OCI-LY1 (cell line): ENCODE measurements around the gene TINAGL1.

ENCODE experiments used
- H2AFZ ChIP-seq: fragments of 200-600 bp; sonication (generic), shearing (Covaris generic); 2 replicates; pipeline ENCODE4 v1.6.0; 2014; ENCODE audit warnings: antibody characterized with exemption, mild to moderate bottlenecking, low read length
- H3F3A ChIP-seq: fragments of 200-600 bp; sonication (generic), shearing (Covaris generic); 2 replicates; pipeline ENCODE4 v1.6.0; 2014; ENCODE audit warnings: mild to moderate bottlenecking, antibody characterized with exemption, low read length, moderate library complexity; ENCODE audit not compliant: insufficient read depth
- H3K27ac ChIP-seq: fragments of 200-600 bp; sonication (generic); 2 replicates; pipeline ENCODE4 v1.5.1; 2014; ENCODE audit warnings: low read length, mixed run types, mild to moderate bottlenecking, low read depth; ENCODE audit not compliant: poor library complexity, severe bottlenecking
- H3K27me3 ChIP-seq: fragments of 200-600 bp; sonication (generic); 2 replicates; pipeline ENCODE4 v1.6.0; 2014; ENCODE audit warnings: antibody characterized with exemption, mild to moderate bottlenecking, low read length, moderate library complexity; ENCODE audit not compliant: insufficient read depth
- H3K36me3 ChIP-seq: fragments of 200-600 bp; sonication (generic); 2 replicates; pipeline ENCODE4 v1.6.1; 2014; ENCODE audit warnings: mild to moderate bottlenecking, antibody characterized with exemption, low read length, moderate library complexity, mixed read lengths; ENCODE audit not compliant: insufficient read depth
- H3K4me1 ChIP-seq: fragments of 200-600 bp; sonication (generic); 2 replicates; pipeline ENCODE4 v1.5.1; 2014; ENCODE audit warnings: mild to moderate bottlenecking, low read length, moderate library complexity; ENCODE audit not compliant: insufficient read depth, severe bottlenecking
- H3K4me2 ChIP-seq: fragments of 200-600 bp; sonication (generic), shearing (Covaris generic); 2 replicates; pipeline ENCODE4 v1.6.1; 2014; ENCODE audit warnings: low read length
- H3K4me3 ChIP-seq: fragments of 200-600 bp; sonication (generic); 2 replicates; pipeline ENCODE4 v1.5.1; 2014; ENCODE audit warnings: low read length, low read depth, mild to moderate bottlenecking, mixed read lengths; ENCODE audit not compliant: poor library complexity, severe bottlenecking
- H3K79me2 ChIP-seq: fragments of 200-600 bp; shearing (Covaris generic); 2 replicates; pipeline ENCODE4 v1.6.1; 2016; ENCODE audit warnings: mixed run types, low read length, mixed read lengths; ENCODE audit not compliant: insufficient read depth
- H3K9ac ChIP-seq: fragments of 200-600 bp; sonication (generic), shearing (Covaris generic); 2 replicates; pipeline ENCODE4 v1.6.1; 2014; ENCODE audit warnings: mild to moderate bottlenecking, low read length, mixed read lengths
- H3K9me2 ChIP-seq: fragments of 200-600 bp; sonication (generic), shearing (Covaris generic); 2 replicates; pipeline ENCODE4 v1.6.1; 2014; ENCODE audit warnings: low read depth, mild to moderate bottlenecking, low read length, mixed read lengths
- H3K9me3 ChIP-seq: fragments of 200-600 bp; shearing (Covaris generic); 2 replicates; pipeline ENCODE4 v1.6.1; 2014; ENCODE audit warnings: low read length, mixed read lengths
- H4K20me1 ChIP-seq: fragments of 200-600 bp; sonication (generic), shearing (Covaris generic); 2 replicates; pipeline ENCODE4 v1.6.0; 2016; ENCODE audit warnings: mild to moderate bottlenecking, low read length; ENCODE audit not compliant: insufficient read depth
- EZH2 ChIP-seq: fragments of 200-600 bp; sonication (generic), shearing (Covaris generic); IDR thresholded peaks from 2 replicates; pipeline ENCODE4 v1.8.0; 2017; ENCODE audit warnings: borderline replicate concordance, mixed run types, mild to moderate bottlenecking, antibody characterized with exemption, low read length, moderate library complexity, mixed read lengths
- TF ChIP-seq, protein P1 (sequence below): fragments of 200-600 bp; sonication (generic), shearing (Covaris generic); IDR thresholded peaks from 2 replicates; pipeline ENCODE4 v1.5.1; 2017; ENCODE audit warnings: mild to moderate bottlenecking, antibody characterized with exemption, low read length, moderate library complexity, mixed read lengths

Gene TINAGL1

GRCh38 chr1:31595836-31596736 is 19.8 kb downstream of the TINAGL1 start:
- no peaks in the 10 kb centered on the region for H3K4me1 ChIP-seq
- H2AFZ ChIP-seq = no peak overlapping the region
- TF ChIP-seq, protein P1, sequence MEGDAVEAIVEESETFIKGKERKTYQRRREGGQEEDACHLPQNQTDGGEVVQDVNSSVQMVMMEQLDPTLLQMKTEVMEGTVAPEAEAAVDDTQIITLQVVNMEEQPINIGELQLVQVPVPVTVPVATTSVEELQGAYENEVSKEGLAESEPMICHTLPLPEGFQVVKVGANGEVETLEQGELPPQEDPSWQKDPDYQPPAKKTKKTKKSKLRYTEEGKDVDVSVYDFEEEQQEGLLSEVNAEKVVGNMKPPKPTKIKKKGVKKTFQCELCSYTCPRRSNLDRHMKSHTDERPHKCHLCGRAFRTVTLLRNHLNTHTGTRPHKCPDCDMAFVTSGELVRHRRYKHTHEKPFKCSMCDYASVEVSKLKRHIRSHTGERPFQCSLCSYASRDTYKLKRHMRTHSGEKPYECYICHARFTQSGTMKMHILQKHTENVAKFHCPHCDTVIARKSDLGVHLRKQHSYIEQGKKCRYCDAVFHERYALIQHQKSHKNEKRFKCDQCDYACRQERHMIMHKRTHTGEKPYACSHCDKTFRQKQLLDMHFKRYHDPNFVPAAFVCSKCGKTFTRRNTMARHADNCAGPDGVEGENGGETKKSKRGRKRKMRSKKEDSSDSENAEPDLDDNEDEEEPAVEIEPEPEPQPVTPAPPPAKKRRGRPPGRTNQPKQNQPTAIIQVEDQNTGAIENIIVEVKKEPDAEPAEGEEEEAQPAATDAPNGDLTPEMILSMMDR = no peak
- TF ChIP-seq EZH2 = no peak
- no peaks in the 10 kb centered on the region for H3K9me2 ChIP-seq
- no peak overlapping the region for H3K27ac ChIP-seq
- no peaks in the 10 kb centered on the region for H3F3A ChIP-seq
- no peak overlapping the region for H3K4me2 ChIP-seq
- H3K4me3 ChIP-seq = no peak overlapping the region
- no peaks in the 10 kb centered on the region for H3K79me2 ChIP-seq
- H4K20me1 ChIP-seq = no peaks in the 10 kb centered on the region
- no peaks in the 10 kb centered on the region for H3K36me3 ChIP-seq
- no peaks in the 10 kb centered on the region for H3K27me3 ChIP-seq
- H3K9me3 ChIP-seq = no peaks in the 10 kb centered on the region
- no peak overlapping the region for H3K9ac ChIP-seq

- Histone ChIP-seq H3K27me3 (no peaks in the 10 kb centered on the region; the same call in 1 of the 2 replicates), H4K20me1 (no peaks in the 10 kb centered on the region), H3K9ac (no peak overlapping the region), H3K4me1 (no peaks in the 10 kb centered on the region), H3K4me2 (no peak overlapping the region), H3F3A (no peaks in the 10 kb centered on the region), H3K27ac (no peak overlapping the region), H3K9me3 (no peaks in the 10 kb centered on the region), H3K9me2 (no peaks in the 10 kb centered on the region), H3K36me3 (no peaks in the 10 kb centered on the region), H2AFZ (no peak overlapping the region), H3K79me2 (no peaks in the 10 kb centered on the region), H3K4me3 (no peak overlapping the region)
- TF ChIP-seq, protein P1 = no peak
- TF ChIP-seq EZH2 = no peak
These were observed 20.4 kb downstream of the TINAGL1 start for GRCh38 chr1:31596737-31597097.

DNA sequence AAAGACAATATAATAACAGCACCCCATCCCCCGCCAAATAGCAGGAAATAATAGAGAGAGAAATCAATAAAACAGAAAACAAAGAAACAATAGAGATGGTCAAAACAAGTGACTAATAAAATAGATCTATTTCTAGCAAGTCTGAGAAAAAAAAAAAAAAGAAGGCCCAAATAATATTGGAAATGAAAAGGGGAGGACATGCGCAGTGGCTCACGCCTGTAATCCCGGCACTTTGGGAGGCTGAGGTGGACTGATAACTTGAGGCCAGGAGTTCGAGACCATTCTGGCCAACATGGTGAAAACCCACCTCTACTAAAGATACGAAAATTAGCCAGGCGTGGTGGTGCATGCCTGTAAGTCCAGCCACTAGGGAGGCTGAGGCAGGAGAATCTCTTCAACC is 22.7 kb downstream of the TINAGL1 start:
- Histone ChIP-seq H4K20me1 (no peaks in the 10 kb centered on the region), H3K4me3 (no peak overlapping the region), H3K79me2 (no peaks in the 10 kb centered on the region), H3K36me3 (no peaks in the 10 kb centered on the region), H3K9me2 (no peaks in the 10 kb centered on the region), H3K9me3 (no peaks in the 10 kb centered on the region), H3K4me2 (no peak overlapping the region), H3K27me3 (no peaks in the 10 kb centered on the region; the same call in 1 of the 2 replicates), H2AFZ (no peak overlapping the region), H3K27ac (no peak overlapping the region), H3K9ac (no peak overlapping the region), H3F3A (no peaks in the 10 kb centered on the region), H3K4me1 (no peaks in the 10 kb centered on the region)
- TF ChIP-seq, protein P1 = no peak
- no peak for TF ChIP-seq EZH2
